Esophagus (tissue), 2 donors: ENCODE results near the gene AMACR. TPM values are rescaled to one million over a fixed set of nuclear protein-coding genes. Genes with fewer than 3 reads are reported as not detected.
"Not testable (repeated sequence)": the region's sequence is repeated elsewhere in the genome, so short reads cannot be mapped to it uniquely, and the experiment has no call there.

Source experiments
- H3K27ac ChIP-seq, 2 donors: one replicate each; pipeline ENCODE4 v1.5.1; 2013; ENCODE audit warnings: low read depth in 2 of 2, mild to moderate bottlenecking in 2 of 2, inconsistent platforms in 1 of 2, low read length in 1 of 2, moderate library complexity in 1 of 2
- H3K27me3 ChIP-seq, 2 donors: one replicate each; pipeline ENCODE4 v1.6.1; 2013; ENCODE audit warnings: low read length in 2 of 2, control low read depth in 1 of 2, mild to moderate bottlenecking in 1 of 2; ENCODE audit not compliant: insufficient read depth in 2 of 2, control insufficient read depth in 1 of 2
- H3K36me3 ChIP-seq, 2 donors: one replicate each; pipeline ENCODE4 v1.6.1; 2013; ENCODE audit warnings: low read length in 1 of 2; ENCODE audit not compliant: control insufficient read depth in 2 of 2, insufficient read depth in 2 of 2
- H3K4me1 ChIP-seq, 2 donors: one replicate each; pipeline ENCODE4 v1.6.1; 2013; ENCODE audit warnings: low read length in 1 of 2; ENCODE audit not compliant: control insufficient read depth in 2 of 2, insufficient read depth in 2 of 2
- H3K4me3 ChIP-seq, 2 donors: one replicate each; pipeline ENCODE4 v1.5.1; 2013; ENCODE audit warnings: low read length in 2 of 2, mild to moderate bottlenecking in 2 of 2, low read depth in 1 of 2, moderate library complexity in 1 of 2
- H3K9me3 ChIP-seq, 2 donors: one replicate each; pipeline ENCODE4 v1.6.1; 2013; ENCODE audit warnings: mild to moderate bottlenecking in 2 of 2, low read depth in 1 of 2, low read length in 1 of 2, moderate library complexity in 1 of 2; ENCODE audit not compliant: control insufficient read depth in 2 of 2, insufficient read depth in 1 of 2
- WGBS, 2 donors: extraction: QIAGEN DNeasy Blood & Tissue Kit; methylation state at CpG; one replicate each; pipeline ENCODE4 v1.1.7; 2013; 5-methylcytosine and 5-hydroxymethylcytosine counted together
- polyA plus RNA-seq, 2 donors: library from polyadenylated mRNA; stranded (reverse); fragments of 200-250 nt; gene quantifications; one replicate each; pipeline ENCODE4 v1.2.3, GENCODE V29; 2013
- donor health status: healthy with polysubstance abuse.
- donor health status: Bipolar disorder and iron deficiency.

AMACR gene
- polyA plus RNA-seq, 2 donors = 14.4 to 19.9 TPM

- H3K27ac ChIP-seq = peak overlapping the region; percentile 27 to 47
- no peaks in the 10 kb centered on the region for H3K36me3 ChIP-seq
- peaks cover 0 to 3% of the 10 kb centered on the region in 2 donors for H3K4me1 ChIP-seq
- H3K4me3 ChIP-seq = no peak overlapping the region
- no peaks in the 10 kb centered on the region for H3K9me3 ChIP-seq
- H3K27me3 ChIP-seq = no peaks in the 10 kb centered on the region
- 83 to 85% methylated on average over 3 of the region's 3 CpGs for WGBS, 2 donors
Measured at GRCh38 chr5:34013547-34013946, 5.7 kb upstream of the AMACR start.

- no peaks in the 10 kb centered on the region for H3K36me3 ChIP-seq
- H3K4me1 ChIP-seq = peaks cover 0 to 3% of the 10 kb centered on the region in 2 donors
- H3K27ac ChIP-seq = no peak overlapping the region
- no peaks in the 10 kb centered on the region for H3K9me3 ChIP-seq
- H3K27me3 ChIP-seq = no peaks in the 10 kb centered on the region
- H3K4me3 ChIP-seq = no peak overlapping the region
Measured at GRCh38 chr5:34012791-34013190, 4.9 kb upstream of the AMACR start.

- H3K36me3 ChIP-seq = no peaks in the 10 kb centered on the region
- WGBS, 2 donors = 65 to 84% methylated on average over 4 of the region's 4 CpGs
- H3K27ac ChIP-seq = no peak overlapping the region
- H3K4me1 ChIP-seq = peaks cover 0 to 3% of the 10 kb centered on the region in 2 donors
- no peaks in the 10 kb centered on the region for H3K27me3 ChIP-seq
- no peak overlapping the region for H3K4me3 ChIP-seq
- H3K9me3 ChIP-seq = no peaks in the 10 kb centered on the region
Measured at GRCh38 chr5:34011536-34011935, 3.7 kb upstream of the AMACR start.

- H3K4me1 ChIP-seq, H3K27ac ChIP-seq: not testable (repeated sequence)
- 68 to 93% methylated on average over 2 of the region's 2 CpGs for whole genome bisulfite sequencing, 2 donors
Measured at GRCh38 chr5:34010146-34010545, 2.3 kb upstream of the AMACR start.

GRCh38 chr5:34009610-34010009 lies 1.8 kb upstream of the AMACR start:
- Histone ChIP-seq H3K36me3 (no peaks in the 10 kb centered on the region), H3K4me3 (no peak overlapping the region), H3K27ac (no peak overlapping the region), H3K27me3 (no peaks in the 10 kb centered on the region), H3K4me1 (peaks cover 0 to 3% of the 10 kb centered on the region in 2 donors), H3K9me3 (no peaks in the 10 kb centered on the region)
- WGBS, 2 donors = 42 to 97% methylated on average over 1 of the region's 1 CpG

More at GRCh38 chr5:34010146-34010545, 2.3 kb upstream of the AMACR start:
- not testable (repeated sequence) for H3K9me3 ChIP-seq, H3K4me3 ChIP-seq, H3K36me3 ChIP-seq, H3K27me3 ChIP-seq

- H3K27ac ChIP-seq = peak overlapping the region in 1 of 2 donors; percentile 94
Measured at GRCh38 chr5:34008802-34009201, 952 bp upstream of the AMACR start.

GRCh38 chr5:34007201-34007620 lies 639 bp downstream of the AMACR start:
- Histone ChIP-seq H3K9me3 (no peaks in the 10 kb centered on the region), H3K4me1 (peaks cover 0 to 2% of the 10 kb centered on the region in 2 donors), H3K27ac (peak overlapping the region; percentile 94 to 95), H3K36me3 (peaks cover 2 to 8% of the 10 kb centered on the region in 2 donors), H3K27me3 (no peaks in the 10 kb centered on the region), H3K4me3 (peak overlapping the region; percentile 62 to 71)
- WGBS, 2 donors = 5 to 9% methylated on average over 11 of the region's 11 CpGs

More at GRCh38 chr5:34008802-34009201, 952 bp upstream of the AMACR start:
- Histone ChIP-seq H3K27me3 (no peaks in the 10 kb centered on the region), H3K4me3 (peak overlapping the region in 1 of 2 donors; percentile 71), H3K9me3 (no peaks in the 10 kb centered on the region), H3K36me3 (peaks cover under 1 to 2% of the 10 kb centered on the region in 2 donors), H3K4me1 (peaks cover 0 to 3% of the 10 kb centered on the region in 2 donors)
- WGBS, 2 donors = 11 to 13% methylated on average over 1 of the region's 1 CpG

GRCh38 chr5:34005681-34006080 lies 2.2 kb downstream of the AMACR start:
- Histone ChIP-seq H3K36me3 (peaks cover 2 to 8% of the 10 kb centered on the region in 2 donors), H3K4me1 (peaks cover 0 to 2% of the 10 kb centered on the region in 2 donors), H3K9me3 (no peaks in the 10 kb centered on the region), H3K4me3 (no peak overlapping the region), H3K27me3 (no peaks in the 10 kb centered on the region), H3K27ac (no peak overlapping the region)
- WGBS, 2 donors = 85 to 86% methylated on average over 4 of the region's 4 CpGs

- H3K4me1 ChIP-seq = peaks cover 0 to 2% of the 10 kb centered on the region in 2 donors
- H3K36me3 ChIP-seq = peaks cover 2 to 8% of the 10 kb centered on the region in 2 donors
- H3K4me3 ChIP-seq = no peak overlapping the region
- 82 to 90% methylated on average over 4 of the region's 4 CpGs for WGBS, 2 donors
- no peak overlapping the region for H3K27ac ChIP-seq
- no peaks in the 10 kb centered on the region for H3K9me3 ChIP-seq
- no peaks in the 10 kb centered on the region for H3K27me3 ChIP-seq
Measured at GRCh38 chr5:34005211-34005610, 2.6 kb downstream of the AMACR start.

- Histone ChIP-seq H3K36me3 (peaks cover 2 to 8% of the 10 kb centered on the region in 2 donors), H3K4me3 (no peak overlapping the region), H3K9me3 (no peaks in the 10 kb centered on the region), H3K27ac (no peak overlapping the region), H3K4me1 (peaks cover 0 to 2% of the 10 kb centered on the region in 2 donors), H3K27me3 (no peaks in the 10 kb centered on the region)
- 91 to 92% methylated on average over 4 of the region's 4 CpGs for WGBS, 2 donors
Measured at GRCh38 chr5:34003941-34004340, 3.9 kb downstream of the AMACR start.
